Mesothelial cell of epicardium (in vitro differentiated cells): ENCODE data around the gene TEX44. TPM values are rescaled to one million over a fixed set of nuclear protein-coding genes. Genes with fewer than 3 reads are reported as not detected.

ENCODE experiments used
- DNase-seq, 2 experiments: peaks; one replicate each; pipeline ENCODE4 v3.0.0; 2021; ENCODE audit warnings: low spot score in 2 of 2; ENCODE audit not compliant: unreplicated experiment in 2 of 2
- H3K27ac Mint-ChIP-seq: 2 replicates; pipeline ENCODE4 v1.8.0; 2021; ENCODE audit warnings: mixed read lengths
- H3K27me3 Mint-ChIP-seq: 2 replicates; pipeline ENCODE4 v1.8.0; 2021; ENCODE audit warnings: low read depth, mixed read lengths
- H3K36me3 Mint-ChIP-seq: 2 replicates; pipeline ENCODE4 v1.8.0; 2021; ENCODE audit warnings: mixed read lengths
- H3K4me1 Mint-ChIP-seq: 2 replicates; pipeline ENCODE4 v1.8.0; 2021; ENCODE audit warnings: mixed read lengths
- H3K4me3 Mint-ChIP-seq: 2 replicates; pipeline ENCODE4 v1.8.0; 2021; ENCODE audit warnings: mild to moderate bottlenecking, moderate library complexity, mixed read lengths
- H3K9me3 Mint-ChIP-seq: 2 replicates; pipeline ENCODE4 v1.8.0; 2021; ENCODE audit warnings: mixed read lengths
- CTCF ChIP-seq: fragments of 200-600 bp; sonication (generic); IDR thresholded peaks from one replicate; pipeline ENCODE4 v1.5.0; 2021; ENCODE audit warnings: antibody characterized with exemption; ENCODE audit not compliant: unreplicated experiment
- total RNA-seq: library from RNA; stranded (reverse); gene quantifications from 3 replicates; pipeline ENCODE4 v1.2.1, GENCODE V29; 2021

Gene TEX44
- total RNA-seq, 1 donor from 2014 or later: not detected

- Mint-ChIP-seq H3K27ac (peak overlapping the region; percentile 98), H3K27me3 (no peaks in the 10 kb centered on the region), H3K9me3 (no peaks in the 10 kb centered on the region), H3K36me3 (no peaks in the 10 kb centered on the region), H3K4me1 (peaks cover 22% of the 10 kb centered on the region), H3K4me3 (peak overlapping the region; percentile 47)
- TF ChIP-seq CTCF: no peak
- peak; percentile 53 to 66 for DNase-seq
Measured at GRCh38 chr2:231642631-231643494, 50.2 kb downstream of the TEX44 start.

GRCh38 chr2:231643495-231643888 lies 50.8 kb downstream of the TEX44 start:
- H3K4me3 Mint-ChIP-seq: no peak overlapping the region
- no peak overlapping the region for H3K27ac Mint-ChIP-seq
- no peak for TF ChIP-seq CTCF

More at GRCh38 chr2:231643495-231643888, 50.8 kb downstream of the TEX44 start:
- H3K9me3 Mint-ChIP-seq: no peaks in the 10 kb centered on the region
- no peak for DNase-seq
- H3K27me3 Mint-ChIP-seq: no peaks in the 10 kb centered on the region
- H3K36me3 Mint-ChIP-seq: no peaks in the 10 kb centered on the region
- peaks cover 22% of the 10 kb centered on the region for H3K4me1 Mint-ChIP-seq

Other genes with a start within 250 kb of the TEX44 start
- gene B3GNT7, start 197.2 kb upstream of the TEX44 start, total RNA-seq: 5.2 to 7.0 TPM (median 5.6 TPM) in 3 replicates
- 631 to 645 TPM (median 634 TPM) in 3 replicates for gene NCL, start 128.4 kb upstream of the TEX44 start, total RNA-seq
- 0.09 to 0.13 TPM in 2 of 3 replicates, not detected in the other for gene NMUR1, start 62.4 kb upstream of the TEX44 start, total RNA-seq
- gene PTMA, start 115.7 kb downstream of the TEX44 start, total RNA-seq: 1,098 to 1,149 TPM (median 1,136 TPM) in 3 replicates
- 15.2 to 16.5 TPM (median 15.4 TPM) in 3 replicates for gene PDE6D, start 188.4 kb downstream of the TEX44 start, total RNA-seq
- gene COPS7B, start 193.6 kb downstream of the TEX44 start, total RNA-seq: 53.6 to 58.9 TPM (median 57.3 TPM) in 3 replicates